IMR-90 (cell line): Measurements from ENCODE around the gene D2HGDH. TPM values are rescaled to one million over a fixed set of nuclear protein-coding genes. Genes with fewer than 3 reads are reported as not detected.

Source experiments
- ATAC-seq: fragments of 200-7000 bp; cut with Tn5 transposase; 2 replicates; pipeline ENCODE4 v1.9.1; 2020; ENCODE audit warnings: low read depth, mild to moderate bottlenecking, moderate library complexity
- BruUV-seq: library from RNA; stranded (reverse); fragments of 400-500 nt; replicated peaks from 2 replicates; lab custom pipeline; 2021; lab: Mats Ljungman, UMichigan
- CTCF ChIA-PET: fragments of 300-600 bp; formaldehyde crosslinking; extraction: SDS; loops from one replicate; lab custom pipeline; 2021; ENCODE audit warnings: antibody characterized with exemption; lab: Yijun Ruan, JAX
- POLR2A ChIA-PET: fragments of 300-600 bp; sonication (Branson Sonifier 250); formaldehyde crosslinking; loops from one replicate; lab custom pipeline; 2022; ENCODE audit warnings: antibody characterized with exemption; ENCODE audit not compliant: unreplicated experiment; lab: Charles Lee
- DNase-seq: peaks from one replicate; pipeline ENCODE4 v3.0.0; 2013
- H2AFZ ChIP-seq: replicated peaks from 2 replicates; pipeline ENCODE3; 2013; ENCODE audit warnings: low read length, mild to moderate bottlenecking; ENCODE audit not compliant: poor library complexity
- H2AK5ac ChIP-seq: 2 replicates; pipeline ENCODE4 v1.6.1; 2013; ENCODE audit warnings: low read depth, low read length, inconsistent platforms
- H2AK9ac ChIP-seq: replicated peaks from 2 replicates; pipeline ENCODE3; 2013; ENCODE audit warnings: mild to moderate bottlenecking, low read depth, low read length, moderate library complexity; ENCODE audit not compliant: poor library complexity
- H2BK120ac ChIP-seq: 2 replicates; pipeline ENCODE4 v1.6.1; 2013; ENCODE audit warnings: low read depth, low read length, inconsistent platforms
- H2BK15ac ChIP-seq: 3 replicates; pipeline ENCODE4 v1.6.1; 2013; ENCODE audit warnings: low read depth, low read length, inconsistent platforms
- H2BK20ac ChIP-seq: 2 replicates; pipeline ENCODE4 v1.6.1; 2013; ENCODE audit warnings: low read depth, mild to moderate bottlenecking, inconsistent platforms, low read length, moderate library complexity
- H2BK5ac ChIP-seq: 2 replicates; pipeline ENCODE4 v1.6.1; 2013; ENCODE audit warnings: mild to moderate bottlenecking, low read depth, low read length, inconsistent platforms; ENCODE audit not compliant: poor library complexity, severe bottlenecking
- H3K14ac ChIP-seq: replicated peaks from 2 replicates; pipeline ENCODE4 v1.6.1; 2013; ENCODE audit warnings: low read depth, low read length, inconsistent platforms
- H3K18ac ChIP-seq: 2 replicates; pipeline ENCODE4 v1.6.1; 2013; ENCODE audit warnings: low read depth, low read length, control low read depth
- H3K23ac ChIP-seq: 2 replicates; pipeline ENCODE4 v1.6.1; 2013; ENCODE audit warnings: low read depth, low read length, inconsistent platforms
- H3K27ac ChIP-seq: 2 replicates; pipeline ENCODE4 v1.5.1; 2013; ENCODE audit warnings: mild to moderate bottlenecking, control low read depth, low read length; ENCODE audit not compliant: insufficient read depth
- H3K27me3 ChIP-seq: 2 replicates; pipeline ENCODE4 v1.6.1; 2013; ENCODE audit warnings: low read length; ENCODE audit not compliant: control insufficient read depth, insufficient read depth
- H3K36me3 ChIP-seq: 2 replicates; pipeline ENCODE4 v1.6.1; 2013; ENCODE audit warnings: low read length, mixed read lengths; ENCODE audit not compliant: control insufficient read depth, insufficient read depth
- H3K4ac ChIP-seq: 2 replicates; pipeline ENCODE4 v1.6.1; 2013; ENCODE audit warnings: low read depth, low read length, inconsistent platforms
- H3K4me1 ChIP-seq: 2 replicates; pipeline ENCODE4 v1.6.1; 2013; ENCODE audit warnings: low read length, mixed read lengths; ENCODE audit not compliant: control insufficient read depth, insufficient read depth
- H3K4me2 ChIP-seq: 2 replicates; pipeline ENCODE4 v1.6.1; 2013; ENCODE audit warnings: low read depth, mild to moderate bottlenecking, control low read depth, low read length, moderate library complexity
- H3K4me3 ChIP-seq: 2 replicates; pipeline ENCODE4 v1.5.1; 2013; ENCODE audit warnings: low read depth, mild to moderate bottlenecking, control low read depth, low read length, moderate library complexity; ENCODE audit not compliant: insufficient read depth
- H3K56ac ChIP-seq: 2 replicates; pipeline ENCODE4 v1.6.1; 2013; ENCODE audit warnings: low read length, inconsistent platforms; ENCODE audit not compliant: insufficient read depth; ENCODE audit errors: extremely low read depth
- H3K79me1 ChIP-seq, 2 experiments: 2 replicates each; pipeline ENCODE4 v1.6.1; 2013; ENCODE audit warnings: low read length in 2 of 2, inconsistent platforms in 1 of 2, low read depth in 1 of 2
- H3K9ac ChIP-seq: 2 replicates; pipeline ENCODE4 v1.6.1; 2013; ENCODE audit warnings: low read depth, low read length, control low read depth
- H3K9me1 ChIP-seq: 2 replicates; pipeline ENCODE4 v1.6.1; 2013; ENCODE audit warnings: low read length, inconsistent platforms; ENCODE audit not compliant: insufficient read depth
- H3K9me3 ChIP-seq: 2 replicates; pipeline ENCODE4 v1.6.1; 2013; ENCODE audit warnings: low read length; ENCODE audit not compliant: control insufficient read depth, insufficient read depth
- H4K20me1 ChIP-seq: 2 replicates; pipeline ENCODE4 v1.6.1; 2013; ENCODE audit warnings: low read length, inconsistent platforms; ENCODE audit not compliant: insufficient read depth
- H4K5ac ChIP-seq: 2 replicates; pipeline ENCODE4 v1.6.1; 2013; ENCODE audit warnings: mild to moderate bottlenecking, low read depth, low read length, control low read depth
- H4K8ac ChIP-seq, 2 experiments: 2 replicates each; pipeline ENCODE4 v1.6.1; 2013; ENCODE audit warnings: low read depth in 2 of 2, low read length in 2 of 2, control low read depth in 1 of 2, inconsistent platforms in 1 of 2
- H4K91ac ChIP-seq: 2 replicates; pipeline ENCODE4 v1.6.1; 2013; ENCODE audit warnings: low read depth, low read length, inconsistent platforms; ENCODE audit not compliant: insufficient read depth
- BHLHE40 ChIP-seq: fragments of 150-350 bp; IDR thresholded peaks from 2 replicates; pipeline ENCODE4 v1.6.1; 2016; ENCODE audit warnings: mild to moderate bottlenecking, low read depth, low read length
- CEBPB ChIP-seq: IDR thresholded peaks from 2 replicates; pipeline ENCODE4 v1.6.1; 2012; ENCODE audit warnings: low read depth, low read length, improper control_type of control experiment
- CHD1 ChIP-seq: IDR thresholded peaks from 2 replicates; pipeline ENCODE4 v1.6.1; 2012; ENCODE audit warnings: low read depth, low read length, improper control_type of control experiment
- FOS ChIP-seq: fragments of 150-350 bp; IDR thresholded peaks from 2 replicates; pipeline ENCODE4 v1.6.1; 2016; ENCODE audit warnings: low read depth, low read length
- MAFK ChIP-seq: IDR thresholded peaks from 2 replicates; pipeline ENCODE4 v1.6.1; 2012; ENCODE audit warnings: low read depth, low read length, improper control_type of control experiment
- MAZ ChIP-seq: IDR thresholded peaks from 2 replicates; pipeline ENCODE4 v1.6.1; 2012; ENCODE audit warnings: low read depth, mild to moderate bottlenecking, low read length, improper control_type of control experiment, moderate library complexity, borderline replicate concordance
- MXI1 ChIP-seq: IDR thresholded peaks from 2 replicates; pipeline ENCODE4 v1.6.1; 2012; ENCODE audit warnings: low read depth, mild to moderate bottlenecking, low read length, moderate library complexity, borderline replicate concordance
- NFE2L2 ChIP-seq: fragments of 150-350 bp; IDR thresholded peaks from 2 replicates; pipeline ENCODE4 v1.6.1; 2016; ENCODE audit warnings: low read depth, mild to moderate bottlenecking, low read length
- POLR2A ChIP-seq: IDR thresholded peaks from 2 replicates; pipeline ENCODE4 v1.6.1; 2012; ENCODE audit warnings: mild to moderate bottlenecking, low read depth, low read length
- RAD21 ChIP-seq: IDR thresholded peaks from 2 replicates; pipeline ENCODE4 v1.6.1; 2012; ENCODE audit warnings: low read length, improper control_type of control experiment
- RCOR1 ChIP-seq: IDR thresholded peaks from 2 replicates; pipeline ENCODE4 v1.6.1; 2012; ENCODE audit warnings: mild to moderate bottlenecking, low read length, improper control_type of control experiment; ENCODE audit not compliant: insufficient replicate concordance
- RFX5 ChIP-seq: IDR thresholded peaks from 2 replicates; pipeline ENCODE4 v1.8.0; 2012; ENCODE audit warnings: low read depth, mild to moderate bottlenecking, low read length, moderate library complexity
- SMC3 ChIP-seq: fragments of 150-350 bp; IDR thresholded peaks from 2 replicates; pipeline ENCODE4 v1.6.1; 2016; ENCODE audit warnings: low read depth, mild to moderate bottlenecking, antibody characterized with exemption, low read length, moderate library complexity
- WGBS, 2 experiments: methylation state at CpG; one replicate each; pipeline versions ENCODE4 v1.1.5 to v1.1.7; 2013; ENCODE audit warnings: missing lambda C conversion rate in 2 of 2; ENCODE audit not compliant: insufficient read length in 1 of 2; ENCODE audit errors: extremely low coverage in 2 of 2; 5-methylcytosine and 5-hydroxymethylcytosine counted together
- dilution Hi-C: fragments of 300-500 bp; cut with HindIII; formaldehyde crosslinking; loops from one replicate; pipeline ENCODE4 v1.14.3; 2018; ENCODE audit warnings: low sequenced_read_pairs; ENCODE audit not compliant: unreplicated experiment
- in situ Hi-C: fragments of 300-500 bp; cut with MboI; formaldehyde crosslinking; loops from 3 replicates; pipeline ENCODE4 v1.14.3; 2019; ENCODE audit warnings: low sequenced_read_pairs, inconsistent platforms, mixed read lengths
- intact Hi-C: fragments of 100-400 bp; cut with micrococcal nuclease; formaldehyde crosslinking; loops from 2 replicates; pipeline ENCODE4 v1.10.0; 2022
- polyA plus RNA-seq, 3 experiments: library from polyadenylated mRNA; depleted of rRNA; stranded (reverse); fragments of >200 nt; gene quantifications; 2 replicates each; pipeline ENCODE4 v1.2.3, GENCODE V29; 2012; ENCODE audit warnings: low replicate concordance in 1 of 3
- total RNA-seq: library from RNA; depleted of rRNA; stranded (reverse); fragments of >200 nt; gene quantifications from 2 replicates; pipeline ENCODE4 v1.2.3, GENCODE V29; 2012
- TF ChIP-seq, protein P1 (sequence below): conservative IDR thresholded peaks from 2 replicates; pipeline ENCODE4 v1.5.1; 2012; ENCODE audit warnings: mild to moderate bottlenecking, low read depth, low read length, improper control_type of control experiment
- TF ChIP-seq, protein P2 (sequence below): fragments of 150-350 bp; IDR thresholded peaks from 2 replicates; pipeline ENCODE4 v1.6.1; 2016; ENCODE audit warnings: low read depth, mild to moderate bottlenecking, low read length, moderate library complexity, borderline replicate concordance
- TF ChIP-seq, protein P3 (sequence below): fragments of 150-350 bp; IDR thresholded peaks from 2 replicates; pipeline ENCODE4 v1.6.1; 2017; ENCODE audit warnings: mild to moderate bottlenecking, antibody characterized with exemption, low read length, low read depth

Gene D2HGDH
- total and polyA plus RNA-seq, 2 of the 4 experiments (the other 2 are of a cell fraction), result 6.3 to 22.1 TPM

DNA sequence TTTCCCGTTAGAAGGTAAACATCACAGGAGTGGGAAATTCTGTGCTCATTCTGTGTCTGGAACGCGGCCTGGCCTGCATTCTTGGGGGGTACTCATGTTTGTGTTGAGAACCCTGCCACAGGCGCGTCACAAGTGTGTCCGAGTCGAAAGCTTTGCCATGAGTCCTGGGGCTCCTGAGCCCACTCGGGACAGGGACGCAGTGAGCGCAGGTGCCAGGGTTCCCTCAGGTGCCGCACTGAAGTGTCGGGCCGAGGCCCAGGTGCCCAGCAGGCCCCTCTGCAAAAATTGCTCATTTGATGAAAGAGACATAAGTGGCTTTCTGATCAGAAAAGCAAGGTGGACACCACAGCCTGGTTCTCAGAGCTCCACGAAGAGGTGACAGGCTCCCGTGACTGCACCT lies 4.7 kb downstream of the D2HGDH start:
- peaks cover 34% of the 10 kb centered on the region for H4K20me1 ChIP-seq
- no peak overlapping the region for H3K56ac ChIP-seq
- no peak overlapping the region for H2BK120ac ChIP-seq
- peaks cover 14 to 28% of the 10 kb centered on the region in 2 experiments for H3K79me1 ChIP-seq
- dilution Hi-C loops (no loop called here), intact Hi-C loops (no loop called here), in situ Hi-C loops (no loop called here)
- no peak overlapping the region for H3K27ac ChIP-seq
- H3K9me1 ChIP-seq, result peaks cover 10% of the 10 kb centered on the region
- H3K23ac ChIP-seq, result no peak overlapping the region
- H2AK9ac ChIP-seq, result no peak overlapping the region
- no peak for DNase-seq
- H2AK5ac ChIP-seq, result no peak overlapping the region
- H3K4ac ChIP-seq, result no peak overlapping the region
- H3K27me3 ChIP-seq, result no peaks in the 10 kb centered on the region
- TF ChIP-seq MAZ, result no peak
- TF ChIP-seq MXI1, result no peak
- no peak for TF ChIP-seq RFX5
- TF ChIP-seq CHD1, result no peak
- TF ChIP-seq MAFK, result no peak
- TF ChIP-seq RCOR1, result no peak
- no peak for TF ChIP-seq SMC3
- TF ChIP-seq FOS, result no peak
- TF ChIP-seq, protein P1, sequence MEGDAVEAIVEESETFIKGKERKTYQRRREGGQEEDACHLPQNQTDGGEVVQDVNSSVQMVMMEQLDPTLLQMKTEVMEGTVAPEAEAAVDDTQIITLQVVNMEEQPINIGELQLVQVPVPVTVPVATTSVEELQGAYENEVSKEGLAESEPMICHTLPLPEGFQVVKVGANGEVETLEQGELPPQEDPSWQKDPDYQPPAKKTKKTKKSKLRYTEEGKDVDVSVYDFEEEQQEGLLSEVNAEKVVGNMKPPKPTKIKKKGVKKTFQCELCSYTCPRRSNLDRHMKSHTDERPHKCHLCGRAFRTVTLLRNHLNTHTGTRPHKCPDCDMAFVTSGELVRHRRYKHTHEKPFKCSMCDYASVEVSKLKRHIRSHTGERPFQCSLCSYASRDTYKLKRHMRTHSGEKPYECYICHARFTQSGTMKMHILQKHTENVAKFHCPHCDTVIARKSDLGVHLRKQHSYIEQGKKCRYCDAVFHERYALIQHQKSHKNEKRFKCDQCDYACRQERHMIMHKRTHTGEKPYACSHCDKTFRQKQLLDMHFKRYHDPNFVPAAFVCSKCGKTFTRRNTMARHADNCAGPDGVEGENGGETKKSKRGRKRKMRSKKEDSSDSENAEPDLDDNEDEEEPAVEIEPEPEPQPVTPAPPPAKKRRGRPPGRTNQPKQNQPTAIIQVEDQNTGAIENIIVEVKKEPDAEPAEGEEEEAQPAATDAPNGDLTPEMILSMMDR, result no peak
- TF ChIP-seq NFE2L2, result no peak
- TF ChIP-seq, protein P2, sequence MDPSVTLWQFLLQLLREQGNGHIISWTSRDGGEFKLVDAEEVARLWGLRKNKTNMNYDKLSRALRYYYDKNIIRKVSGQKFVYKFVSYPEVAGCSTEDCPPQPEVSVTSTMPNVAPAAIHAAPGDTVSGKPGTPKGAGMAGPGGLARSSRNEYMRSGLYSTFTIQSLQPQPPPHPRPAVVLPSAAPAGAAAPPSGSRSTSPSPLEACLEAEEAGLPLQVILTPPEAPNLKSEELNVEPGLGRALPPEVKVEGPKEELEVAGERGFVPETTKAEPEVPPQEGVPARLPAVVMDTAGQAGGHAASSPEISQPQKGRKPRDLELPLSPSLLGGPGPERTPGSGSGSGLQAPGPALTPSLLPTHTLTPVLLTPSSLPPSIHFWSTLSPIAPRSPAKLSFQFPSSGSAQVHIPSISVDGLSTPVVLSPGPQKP, result no peak
- TF ChIP-seq, protein P3, sequence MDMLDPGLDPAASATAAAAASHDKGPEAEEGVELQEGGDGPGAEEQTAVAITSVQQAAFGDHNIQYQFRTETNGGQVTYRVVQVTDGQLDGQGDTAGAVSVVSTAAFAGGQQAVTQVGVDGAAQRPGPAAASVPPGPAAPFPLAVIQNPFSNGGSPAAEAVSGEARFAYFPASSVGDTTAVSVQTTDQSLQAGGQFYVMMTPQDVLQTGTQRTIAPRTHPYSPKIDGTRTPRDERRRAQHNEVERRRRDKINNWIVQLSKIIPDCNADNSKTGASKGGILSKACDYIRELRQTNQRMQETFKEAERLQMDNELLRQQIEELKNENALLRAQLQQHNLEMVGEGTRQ, result no peak
- no peak for TF ChIP-seq CEBPB
- no peak for TF ChIP-seq RAD21
- no peak for TF ChIP-seq POLR2A
- TF ChIP-seq BHLHE40, result no peak
- no peak overlapping the region for H4K5ac ChIP-seq
- no peak overlapping the region for H3K4me3 ChIP-seq
- no peak overlapping the region for H4K91ac ChIP-seq
- H3K9ac ChIP-seq, result no peak overlapping the region
- peaks cover 19% of the 10 kb centered on the region for H3K36me3 ChIP-seq
- ATAC-seq, result no peak
- BruUV-seq, result no TSS peak
- no peak overlapping the region for H4K8ac ChIP-seq
- H2BK15ac ChIP-seq, result no peak overlapping the region
- H3K14ac ChIP-seq, result no peak overlapping the region
- H3K9me3 ChIP-seq, result no peaks in the 10 kb centered on the region
- H3K4me2 ChIP-seq, result no peak overlapping the region
- ChIA-PET POLR2A (no interaction called here), CTCF (no interaction called here)
- WGBS, 2 experiments, result 94% methylated on average over 13 of the region's 15 CpGs; no CpG with 5 or more reads in 1 of the 2 experiments
- no peak overlapping the region for H2BK5ac ChIP-seq
- peaks cover 3% of the 10 kb centered on the region for H3K4me1 ChIP-seq
- H2AFZ ChIP-seq, result no peak overlapping the region
- no peak overlapping the region for H3K18ac ChIP-seq
- H2BK20ac ChIP-seq, result no peak overlapping the region
